WTC11 (cell line): ENCODE results near the gene CDK18. TPM values are rescaled to one million over a fixed set of nuclear protein-coding genes. Genes with fewer than 3 reads are reported as not detected.
A peak's percentile ranks its signal among the peaks of the same experiment; 100 is the strongest.

Source experiments
- ATAC-seq: fragments of 200-7000 bp; cut with Tn5 transposase; 2 replicates; pipeline ENCODE4 v1.10.0; 2021; ENCODE audit warnings: mild to moderate bottlenecking, moderate library complexity
- CTCF ChIA-PET: fragments of 300-600 bp; sonication (Branson Sonifier 250); formaldehyde crosslinking; loops from one replicate; lab custom pipeline; 2021; ENCODE audit warnings: antibody characterized with exemption; lab: Charles Lee
- POLR2A ChIA-PET: fragments of 350-600 bp; sonication (Branson Sonifier 250); formaldehyde crosslinking; loops from one replicate; lab custom pipeline; 2021; ENCODE audit warnings: antibody characterized with exemption; lab: Charles Lee
- DNase-seq: peaks from one replicate; pipeline ENCODE4 v3.0.0; 2021; ENCODE audit warnings: low spot score
- H3K27ac Mint-ChIP-seq: 2 replicates; pipeline ENCODE4 v1.8.0; 2021; ENCODE audit warnings: mixed read lengths
- H3K27me3 Mint-ChIP-seq: 2 replicates; pipeline ENCODE4 v1.8.0; 2021; ENCODE audit warnings: low read depth, mild to moderate bottlenecking, moderate library complexity, mixed read lengths
- H3K36me3 Mint-ChIP-seq: 2 replicates; pipeline ENCODE4 v1.8.0; 2021; ENCODE audit warnings: mixed read lengths
- H3K4me1 Mint-ChIP-seq: 2 replicates; pipeline ENCODE4 v1.8.0; 2022; ENCODE audit warnings: mixed read lengths
- H3K4me3 Mint-ChIP-seq: 2 replicates; pipeline ENCODE4 v1.8.0; 2021; ENCODE audit warnings: mild to moderate bottlenecking, moderate library complexity, mixed read lengths
- H3K9me3 Mint-ChIP-seq: 2 replicates; pipeline ENCODE4 v1.8.0; 2021; ENCODE audit warnings: mixed read lengths
- CBFB ChIP-seq: sonication (generic); formaldehyde crosslinking; IDR thresholded peaks from 2 replicates; pipeline ENCODE4 v1.8.1; 2022; ENCODE audit warnings: mild to moderate bottlenecking, low read depth, missing genetic modification reagents
- CTCF ChIP-seq: fragments of 200-600 bp; IDR thresholded peaks from 2 replicates; pipeline ENCODE4 v1.8.0; 2022; ENCODE audit warnings: antibody characterized with exemption
- EMX1 ChIP-seq: fragments of 250-450 bp; sonication (Bioruptor Pico); IDR thresholded peaks from 2 replicates; pipeline ENCODE4 v1.8.0; 2021; ENCODE audit warnings: mild to moderate bottlenecking
- ESRRA ChIP-seq: sonication (generic); formaldehyde crosslinking; IDR thresholded peaks from 2 replicates; pipeline ENCODE4 v1.8.1; 2022; ENCODE audit warnings: mild to moderate bottlenecking, missing genetic modification reagents, borderline replicate concordance
- HMGXB4 ChIP-seq: sonication (generic); formaldehyde crosslinking; IDR thresholded peaks from 2 replicates; pipeline ENCODE4 v1.8.1; 2023; ENCODE audit warnings: mild to moderate bottlenecking, moderate library complexity, missing genetic modification reagents
- IRF1 ChIP-seq: sonication (generic); formaldehyde crosslinking; IDR thresholded peaks from 2 replicates; pipeline ENCODE4 v1.8.0; 2023; ENCODE audit warnings: missing genetic modification reagents
- JAZF1 ChIP-seq: fragments of 250-450 bp; sonication (Bioruptor Pico); IDR thresholded peaks from 2 replicates; pipeline ENCODE4 v1.9.0; 2021; ENCODE audit warnings: moderate library complexity, mild to moderate bottlenecking, inconsistent platforms
- MXD4 ChIP-seq: fragments of 250-450 bp; sonication (Bioruptor Pico); IDR thresholded peaks from 2 replicates; pipeline ENCODE4 v1.8.0; 2021; ENCODE audit warnings: mild to moderate bottlenecking, moderate library complexity, borderline replicate concordance
- PRRX2 ChIP-seq: fragments of 250-450 bp; sonication (Bioruptor Pico); IDR thresholded peaks from 2 replicates; pipeline ENCODE4 v1.8.0; 2021; ENCODE audit warnings: mild to moderate bottlenecking
- SMAD3 ChIP-seq: sonication (generic); formaldehyde crosslinking; IDR thresholded peaks from 2 replicates; pipeline ENCODE4 v1.8.0; 2022; ENCODE audit warnings: missing genetic modification reagents, mild to moderate bottlenecking, borderline replicate concordance
- TCF7 ChIP-seq: sonication (generic); formaldehyde crosslinking; IDR thresholded peaks from 2 replicates; pipeline ENCODE4 v1.8.0; 2022; ENCODE audit warnings: mild to moderate bottlenecking, low read depth, missing genetic modification reagents, moderate library complexity
- TEAD1 ChIP-seq: sonication (generic); formaldehyde crosslinking; IDR thresholded peaks from 2 replicates; pipeline ENCODE4 v1.8.0; 2022; ENCODE audit warnings: mild to moderate bottlenecking, missing genetic modification reagents
- USF1 ChIP-seq: sonication (generic); formaldehyde crosslinking; IDR thresholded peaks from 2 replicates; pipeline ENCODE4 v1.8.0; 2022; ENCODE audit warnings: mild to moderate bottlenecking, missing genetic modification reagents
- ZBTB21 ChIP-seq: sonication (generic); formaldehyde crosslinking; IDR thresholded peaks from 2 replicates; pipeline ENCODE4 v1.8.1; 2023; ENCODE audit warnings: mild to moderate bottlenecking, missing genetic modification reagents, borderline replicate concordance
- ZBTB43 ChIP-seq: sonication (generic); formaldehyde crosslinking; IDR thresholded peaks from 2 replicates; pipeline ENCODE4 v1.8.1; 2023; ENCODE audit warnings: mild to moderate bottlenecking, missing genetic modification reagents
- ZNF317 ChIP-seq: sonication (generic); formaldehyde crosslinking; IDR thresholded peaks from 2 replicates; pipeline ENCODE4 v1.8.1; 2023; ENCODE audit warnings: low read depth, mild to moderate bottlenecking, moderate library complexity, missing genetic modification reagents, borderline replicate concordance
- ZNF416 ChIP-seq: fragments of 250-450 bp; sonication (Bioruptor Pico); IDR thresholded peaks from 2 replicates; pipeline ENCODE4 v1.9.0; 2021; ENCODE audit warnings: mild to moderate bottlenecking, inconsistent platforms
- ZNF423 ChIP-seq: fragments of 250-450 bp; sonication (Bioruptor Pico); IDR thresholded peaks from 2 replicates; pipeline ENCODE4 v2.1.2; 2022; ENCODE audit warnings: mild to moderate bottlenecking, moderate library complexity
- ZSCAN18 ChIP-seq: fragments of 250-450 bp; sonication (Bioruptor Pico); IDR thresholded peaks from 2 replicates; pipeline ENCODE4 v2.1.2; 2022; ENCODE audit warnings: mild to moderate bottlenecking, moderate library complexity
- total RNA-seq: library from RNA; stranded (reverse); gene quantifications from 3 replicates; pipeline ENCODE4 v1.2.3, GENCODE V29; 2021

The CDK18 gene
- total RNA-seq, 1 experiment from 2014 or later = 71.9 TPM

- POLR2A ChIA-PET = no interaction called here
Observed at GRCh38 chr1:205532996-205533735, 28.7 kb downstream of the CDK18 start.

More at GRCh38 chr1:205532996-205533735, 28.7 kb downstream of the CDK18 start:
- Mint-ChIP-seq H3K9me3 (no peaks in the 10 kb centered on the region), H3K4me1 (peaks cover 13% of the 10 kb centered on the region), H3K36me3 (peaks cover 27% of the 10 kb centered on the region), H3K4me3 (no peak overlapping the region), H3K27ac (peak overlapping the region; percentile 45; the same call in 1 of the 2 replicates), H3K27me3 (peaks cover 31% of the 10 kb centered on the region)
- ATAC-seq (no peak), DNase-seq (no peak)
- CTCF ChIA-PET = interaction anchor here (0.8 to 3.3 kb wide), 6 partner anchors 10 to 55 kb away, joined by 3 to 33 read pairs (median 12); a partner anchor contains a TSS
- TF ChIP-seq HMGXB4 (CRISPR knock-in tag) (no peak), PRRX2 (CRISPR knock-in tag) (no peak), TEAD1 (CRISPR knock-in tag) (no peak), JAZF1 (CRISPR knock-in tag) (no peak), CBFB (CRISPR knock-in tag) (no peak), ZNF317 (CRISPR knock-in tag) (no peak), TCF7 (no peak), ZSCAN18 (CRISPR knock-in tag) (no peak), ZBTB21 (CRISPR knock-in tag) (no peak), EMX1 (CRISPR knock-in tag) (no peak), ZNF423 (CRISPR knock-in tag) (no peak), ZNF416 (no peak), MXD4 (no peak), SMAD3 (no peak), ZBTB43 (CRISPR knock-in tag) (no peak), IRF1 (no peak), ESRRA (CRISPR knock-in tag) (no peak), USF1 (CRISPR knock-in tag) (no peak), CTCF (no peak)
